Measurements from ENCODE around the gene TTC21A.

GRCh38 chr3:39137991-39138803 is 30.7 kb downstream of the TTC21A start:
- TF ChIP-seq CTCF (conservative IDR thresholded peaks at IDR 0.05; ENCODE audit: low read depth, low read length), result no peak
- TF ChIP-seq EZH2 (IDR thresholded peaks at IDR 0.05; ENCODE audit: low read length, unreplicated experiment), result no peak
- no peak for TF ChIP-seq EZH2phosphoT487 (IDR thresholded peaks at IDR 0.05; ENCODE audit: borderline replicate concordance, low read length)
